ENCODE results near the gene RTKN2.
A peak's percentile ranks its signal among the peaks of the same experiment; 100 is the strongest.

Gene RTKN2

GRCh38 chr10:62270020-62270419 lies 1.4 kb upstream of the RTKN2 start:
- no peak for TF ChIP-seq CTCF (conservative IDR thresholded peaks at IDR 0.05; ENCODE audit: low read length)
- H3K4me3 ChIP-seq (ENCODE audit: low read length): no peak overlapping the region
- DNase-seq (ENCODE audit: low read depth): no peak

GRCh38 chr10:62268027-62268398 lies 631 bp downstream of the RTKN2 start:
- peak overlapping the region; percentile 72 for H3K4me3 ChIP-seq (ENCODE audit: low read length)
- TF ChIP-seq CTCF (conservative IDR thresholded peaks at IDR 0.05; ENCODE audit: low read length): no peak
- DNase-seq (ENCODE audit: low read depth): no peak

- DNase-seq (ENCODE audit: low read depth): no peak
- no peak overlapping the region for H3K4me3 ChIP-seq (ENCODE audit: low read length)
- TF ChIP-seq CTCF (conservative IDR thresholded peaks at IDR 0.05; ENCODE audit: low read length): no peak
Measured at GRCh38 chr10:62266611-62267010, 2.0 kb downstream of the RTKN2 start.

GRCh38 chr10:62266147-62266546 lies 2.5 kb downstream of the RTKN2 start:
- no peak overlapping the region for H3K4me3 ChIP-seq (ENCODE audit: low read length)
- no peak for TF ChIP-seq CTCF (conservative IDR thresholded peaks at IDR 0.05; ENCODE audit: low read length)
- DNase-seq (ENCODE audit: low read depth): no peak

GRCh38 chr10:62264702-62265436 lies 3.8 kb downstream of the RTKN2 start:
- peak; percentile 74 for TF ChIP-seq CTCF (conservative IDR thresholded peaks at IDR 0.05; ENCODE audit: low read length)
- H3K4me3 ChIP-seq (ENCODE audit: low read length): no peak overlapping the region
- peak; percentile 89 for DNase-seq (ENCODE audit: low read depth)

GRCh38 chr10:62264126-62264525 lies 4.5 kb downstream of the RTKN2 start:
- TF ChIP-seq CTCF (conservative IDR thresholded peaks at IDR 0.05; ENCODE audit: low read length): no peak
- no peak for DNase-seq (ENCODE audit: low read depth)
- H3K4me3 ChIP-seq (ENCODE audit: low read length): no peak overlapping the region

GRCh38 chr10:62261666-62262065 lies 7.0 kb downstream of the RTKN2 start:
- TF ChIP-seq CTCF (conservative IDR thresholded peaks at IDR 0.05; ENCODE audit: low read length): no peak
- peak; percentile 48 for DNase-seq (ENCODE audit: low read depth)
- H3K4me3 ChIP-seq (ENCODE audit: low read length): no peak overlapping the region
